NCI-H1436 treated with DMSO at 0.1 percent for 48 hours (cell line): ENCODE results near the gene PSMA7.
"Not testable (repeated sequence)": the region's sequence is repeated elsewhere in the genome, so short reads cannot be mapped to it uniquely, and the experiment has no call there.

ENCODE experiments used
- DNase-seq: peaks from one replicate; lab custom pipeline; 2025; lab: John Stamatoyannopoulos, UW

PSMA7 gene

GRCh38 chr20:62119115-62119514 is 24.1 kb downstream of the PSMA7 start:
- no peak for DNase-seq

GRCh38 chr20:62118113-62119043 is 24.8 kb downstream of the PSMA7 start:
- DNase-seq = no peak

GRCh38 chr20:62117658-62118057 is 25.5 kb downstream of the PSMA7 start:
- DNase-seq = no peak

- no peak for DNase-seq
These were observed 25.9 kb downstream of the PSMA7 start for GRCh38 chr20:62117362-62117646.

- DNase-seq = no peak
These were observed 26.4 kb downstream of the PSMA7 start for GRCh38 chr20:62116558-62117361.

- DNase-seq = not testable (repeated sequence)
These were observed 27.3 kb downstream of the PSMA7 start for GRCh38 chr20:62115800-62116407.

GRCh38 chr20:62114894-62115293 is 28.3 kb downstream of the PSMA7 start:
- no peak for DNase-seq

GRCh38 chr20:62112368-62112767 is 30.8 kb downstream of the PSMA7 start:
- no peak for DNase-seq

- DNase-seq = no peak
These were observed 32.0 kb downstream of the PSMA7 start for GRCh38 chr20:62111148-62111547.

- DNase-seq = no peak
These were observed 37.6 kb downstream of the PSMA7 start for GRCh38 chr20:62105592-62105991.

GRCh38 chr20:62104791-62105345 is 38.3 kb downstream of the PSMA7 start:
- DNase-seq = no peak

GRCh38 chr20:62104234-62104789 is 38.9 kb downstream of the PSMA7 start:
- no peak for DNase-seq

- no peak for DNase-seq
These were observed 39.5 kb downstream of the PSMA7 start for GRCh38 chr20:62103508-62104233.

GRCh38 chr20:62101078-62101477 is 42.1 kb downstream of the PSMA7 start:
- no peak for DNase-seq

- DNase-seq = no peak
These were observed 45.2 kb downstream of the PSMA7 start for GRCh38 chr20:62097881-62098407.

GRCh38 chr20:62096421-62097380 is 46.5 kb downstream of the PSMA7 start:
- no peak for DNase-seq

GRCh38 chr20:62089393-62089792 is 53.8 kb downstream of the PSMA7 start:
- no peak for DNase-seq

- no peak for DNase-seq
These were observed 54.7 kb downstream of the PSMA7 start for GRCh38 chr20:62088258-62089127.

- DNase-seq = no peak
These were observed 55.6 kb downstream of the PSMA7 start for GRCh38 chr20:62087632-62088031.
